Measurements from ENCODE around the gene AREL1.

AREL1 gene

GRCh38 chr14:74647678-74648461, 65.0 kb downstream of the AREL1 start:
- Histone ChIP-seq H3K36me3 (replicated peaks) (peaks cover 1% of the 10 kb centered on the region), H3K27me3 (replicated peaks) (no peaks in the 10 kb centered on the region), H3K27ac (no peak overlapping the region), H3K4me3 (ENCODE audit: low read depth, low read length) (no peak overlapping the region)
- TF ChIP-seq CTCF (IDR thresholded peaks at IDR 0.05; ENCODE audit: low read depth, low read length, missing control alignments): no peak
- in situ Hi-C loops (cut with HindIII; ENCODE audit: low pct_ligation_motif_present, low sequenced_read_pairs): no loop called here
- no peak for DNase-seq

DNA sequence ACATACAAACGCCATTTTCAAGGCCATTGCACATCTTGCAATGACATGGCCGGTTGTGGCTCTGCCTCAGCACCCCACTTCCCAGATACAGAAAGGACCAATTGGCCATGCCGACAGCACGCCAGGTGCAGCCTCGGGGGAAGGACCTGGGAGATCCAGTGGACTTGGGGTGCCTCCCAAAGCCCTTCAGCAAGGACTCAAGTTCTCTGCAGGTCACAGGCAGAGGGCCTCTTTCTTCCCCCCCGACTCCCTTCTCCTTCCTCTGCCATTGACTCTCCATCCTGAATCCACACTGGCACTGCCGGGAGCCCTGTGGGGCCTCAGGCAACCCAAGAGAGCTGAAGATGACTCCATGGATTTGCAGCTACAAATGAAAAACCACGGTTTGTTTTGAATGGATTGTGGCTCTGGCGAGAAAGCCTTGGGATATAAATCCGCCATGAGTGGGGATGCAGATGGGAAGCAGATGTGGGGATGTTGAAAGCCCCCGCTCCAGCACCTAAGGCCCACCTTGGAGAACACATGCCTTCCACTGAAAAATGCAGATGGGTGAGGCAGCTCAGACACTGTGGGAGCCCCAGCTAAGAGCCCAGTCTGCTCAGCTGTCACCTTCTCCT, 65.7 kb downstream of the AREL1 start:
- Histone ChIP-seq H3K27ac (no peak overlapping the region), H3K27me3 (replicated peaks) (no peaks in the 10 kb centered on the region), H3K4me3 (ENCODE audit: low read depth, low read length) (no peak overlapping the region), H3K36me3 (replicated peaks) (no peaks in the 10 kb centered on the region)
- DNase-seq: no peak
- TF ChIP-seq CTCF (IDR thresholded peaks at IDR 0.05; ENCODE audit: low read depth, low read length, missing control alignments): no peak
- in situ Hi-C loops (cut with HindIII; ENCODE audit: low pct_ligation_motif_present, low sequenced_read_pairs): no loop called here

DNA sequence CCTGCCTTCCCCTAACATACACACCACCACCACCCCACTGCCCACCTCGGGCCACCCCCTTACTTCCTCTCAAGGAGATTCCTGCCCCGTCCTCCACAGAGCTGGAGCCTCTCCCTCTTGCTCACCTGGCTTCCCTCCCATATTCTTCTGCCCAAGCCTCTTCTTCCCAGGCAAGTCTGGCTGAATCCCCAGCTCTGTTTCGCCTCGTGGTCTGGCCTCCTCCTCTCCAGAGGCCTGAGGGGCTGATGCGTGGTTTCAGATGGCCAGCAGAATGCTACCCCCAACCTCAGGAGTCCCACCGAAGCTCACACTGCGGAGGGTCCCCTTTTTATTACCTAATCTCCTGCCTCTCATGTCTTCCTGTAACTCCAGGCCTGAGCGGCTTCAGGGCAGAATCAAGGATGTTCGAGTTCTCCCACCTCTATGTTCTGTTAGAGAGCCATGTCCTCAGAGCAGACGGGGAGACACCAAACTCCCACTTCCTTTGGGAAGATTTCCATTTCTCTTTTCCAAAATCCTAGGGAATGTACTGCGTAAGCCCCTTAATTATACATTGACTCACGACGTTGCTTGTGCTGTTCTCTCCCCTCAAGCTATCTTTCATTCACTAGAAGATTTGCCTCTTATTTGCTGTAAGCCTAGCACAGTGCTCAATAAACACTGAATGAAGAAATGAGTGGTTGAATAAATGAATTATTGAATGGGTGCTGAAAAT, 67.0 kb downstream of the AREL1 start:
- no peak for TF ChIP-seq CTCF (IDR thresholded peaks at IDR 0.05; ENCODE audit: low read depth, low read length, missing control alignments)
- no peak overlapping the region for H3K4me3 ChIP-seq (ENCODE audit: low read depth, low read length)
- H3K27ac ChIP-seq: no peak overlapping the region
- no peaks in the 10 kb centered on the region for H3K36me3 ChIP-seq (replicated peaks)
- in situ Hi-C loops (cut with HindIII; ENCODE audit: low pct_ligation_motif_present, low sequenced_read_pairs): no loop called here
- no peak for DNase-seq
- no peaks in the 10 kb centered on the region for H3K27me3 ChIP-seq (replicated peaks)

DNA sequence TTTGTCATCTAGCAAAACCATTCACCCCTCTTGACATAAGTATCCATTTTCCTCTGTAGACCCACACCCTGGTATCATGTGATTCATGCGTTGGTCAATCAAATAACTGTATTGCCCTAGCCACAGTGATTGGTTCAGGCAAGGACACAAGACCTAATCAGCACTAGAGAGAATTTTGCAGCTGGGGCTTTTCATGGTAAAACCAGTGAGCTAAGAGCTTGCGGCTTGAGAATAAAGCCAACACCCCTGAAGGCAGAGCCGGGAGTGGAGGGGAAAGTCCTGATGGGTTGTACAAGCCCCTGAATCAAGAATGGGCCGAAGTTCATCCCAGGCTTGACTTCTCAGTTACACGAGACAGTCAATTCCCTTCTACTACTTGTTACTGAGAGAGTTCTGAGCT, 67.6 kb downstream of the AREL1 start:
- in situ Hi-C loops (cut with HindIII; ENCODE audit: low pct_ligation_motif_present, low sequenced_read_pairs): no loop called here
- no peak for DNase-seq
- H3K27ac ChIP-seq: no peak overlapping the region

More for the DNA sequence above, 67.6 kb downstream of the AREL1 start:
- TF ChIP-seq CTCF (IDR thresholded peaks at IDR 0.05; ENCODE audit: low read depth, low read length, missing control alignments): no peak
- Histone ChIP-seq H3K4me3 (ENCODE audit: low read depth, low read length) (no peak overlapping the region), H3K27me3 (replicated peaks) (no peaks in the 10 kb centered on the region), H3K36me3 (replicated peaks) (no peaks in the 10 kb centered on the region)

Data from brain microvascular endothelial cell (primary cell).